Measurements from ENCODE around the gene SCUBE1.

Gene SCUBE1

DNA sequence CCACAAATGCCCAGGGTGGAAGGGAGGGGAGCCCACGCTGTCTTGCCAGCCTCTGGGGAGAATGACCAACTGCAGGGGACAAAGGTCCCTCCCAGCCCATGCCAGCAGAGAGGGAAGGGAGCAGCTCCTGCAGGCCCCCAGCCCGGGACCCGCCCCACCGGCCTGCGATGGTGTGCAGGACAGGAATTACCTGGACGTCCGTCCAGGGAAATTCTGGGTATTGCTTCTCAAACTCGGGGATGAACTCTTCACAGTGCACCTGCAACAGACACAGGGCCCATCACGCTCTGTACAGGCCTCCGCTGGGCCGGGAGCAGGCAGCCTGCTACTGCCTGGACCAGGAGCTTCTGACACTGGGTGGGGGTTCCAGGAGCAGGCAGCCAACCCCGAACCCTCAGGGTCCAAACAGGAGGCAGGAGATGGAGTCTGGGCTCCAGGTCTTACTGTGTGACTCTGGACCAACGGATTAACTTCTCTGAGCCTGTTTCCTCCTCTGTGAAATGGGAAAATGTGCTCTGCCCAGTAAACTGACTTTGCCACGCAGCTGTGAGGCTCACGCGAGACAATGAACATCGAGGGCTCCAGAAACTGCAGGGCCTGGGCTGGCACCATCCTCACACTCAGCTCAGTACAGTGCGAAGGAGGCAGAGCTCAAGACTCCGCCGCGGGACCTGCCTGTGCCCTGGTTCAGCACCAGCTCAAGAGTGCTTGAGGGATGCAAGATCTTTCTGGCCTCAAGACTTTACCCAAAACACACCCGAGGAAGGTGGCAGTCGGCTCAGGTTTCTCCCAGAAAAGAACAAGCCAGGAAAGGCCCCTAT lies 173.7 kb downstream of the SCUBE1 start:
- DNase-seq = no peak

GRCh38 chr22:43168471-43169309 lies 174.5 kb downstream of the SCUBE1 start:
- DNase-seq = no peak

- DNase-seq = no peak
Observed at GRCh38 chr22:43167001-43167589, 176.1 kb downstream of the SCUBE1 start.

DNA sequence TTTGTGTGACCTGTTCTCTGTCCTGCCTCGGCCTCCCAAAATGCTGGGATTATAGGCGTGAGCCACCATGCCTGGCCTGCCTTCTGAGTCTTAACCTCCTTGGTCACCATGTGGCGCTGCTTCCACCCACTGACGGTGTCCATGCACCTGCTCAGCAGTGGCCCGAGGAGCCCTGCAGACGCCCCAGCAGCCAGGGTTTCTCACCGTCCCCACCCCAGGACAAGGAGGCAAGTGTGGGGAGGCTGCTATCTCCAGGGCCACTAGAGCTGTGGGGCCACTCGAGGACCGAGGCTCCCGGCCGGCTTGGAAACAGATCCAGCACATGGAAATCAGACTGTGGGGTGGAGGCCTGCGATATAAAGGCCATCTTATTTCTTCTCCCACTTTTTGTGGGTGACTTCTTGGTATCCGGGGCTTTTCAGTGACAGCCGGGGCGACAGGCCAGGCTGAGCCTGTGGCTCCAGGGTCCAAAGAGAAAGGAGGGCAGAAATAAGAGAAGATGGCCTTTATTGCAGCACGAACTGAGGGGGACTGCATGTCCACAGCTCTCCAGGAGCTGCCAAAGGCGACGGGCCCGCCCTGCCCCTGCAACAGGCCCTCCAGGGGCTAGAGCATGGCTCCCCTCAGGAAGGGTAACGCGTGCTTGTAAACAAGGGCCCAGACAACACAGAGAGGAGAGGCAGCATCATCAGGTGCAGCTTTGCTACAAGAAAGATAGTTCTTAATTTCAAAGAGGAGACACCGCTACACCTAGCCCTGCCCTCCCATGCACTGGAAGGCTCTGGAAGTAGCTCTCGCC lies 176.8 kb downstream of the SCUBE1 start:
- no peak for DNase-seq

GRCh38 chr22:43164636-43165035 lies 178.5 kb downstream of the SCUBE1 start:
- no peak for DNase-seq

DNA sequence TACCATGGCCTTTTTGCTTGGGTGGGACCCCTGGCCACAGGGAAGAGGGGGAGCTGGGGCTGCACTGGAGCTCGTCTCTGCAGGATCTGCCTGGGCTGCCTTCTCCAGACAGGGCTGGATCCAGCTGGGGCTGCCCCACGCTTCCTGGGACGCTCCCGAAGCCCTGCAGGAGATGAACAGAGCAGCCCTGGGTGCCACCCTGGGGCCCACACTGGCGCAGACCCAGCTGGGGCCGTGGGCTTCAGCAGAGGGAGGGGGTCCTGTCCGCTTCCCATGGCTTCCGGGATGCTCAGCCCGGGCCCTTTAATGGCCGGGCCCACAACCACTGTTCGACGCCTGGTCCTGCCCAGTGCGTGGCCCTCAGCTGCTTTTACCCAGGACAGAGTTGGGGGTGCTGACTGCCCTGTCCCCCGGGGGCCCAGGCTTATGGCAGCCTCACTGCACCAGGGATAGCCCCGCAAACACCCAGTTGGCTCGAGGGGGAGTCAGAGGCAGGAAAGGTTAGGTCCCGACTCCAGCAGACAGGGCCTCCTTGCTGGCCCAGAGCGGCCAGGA lies 179.9 kb downstream of the SCUBE1 start:
- DNase-seq = no peak

GRCh38 chr22:43162412-43163150 lies 180.6 kb downstream of the SCUBE1 start:
- no peak for DNase-seq

GRCh38 chr22:43160497-43161126 lies 182.6 kb downstream of the SCUBE1 start:
- DNase-seq = no peak

GRCh38 chr22:43159484-43160178 lies 183.5 kb downstream of the SCUBE1 start:
- no peak for DNase-seq

GRCh38 chr22:43158778-43159483 lies 184.2 kb downstream of the SCUBE1 start:
- no peak for DNase-seq

GRCh38 chr22:43157874-43158546 lies 185.2 kb downstream of the SCUBE1 start:
- no peak for DNase-seq

DNA sequence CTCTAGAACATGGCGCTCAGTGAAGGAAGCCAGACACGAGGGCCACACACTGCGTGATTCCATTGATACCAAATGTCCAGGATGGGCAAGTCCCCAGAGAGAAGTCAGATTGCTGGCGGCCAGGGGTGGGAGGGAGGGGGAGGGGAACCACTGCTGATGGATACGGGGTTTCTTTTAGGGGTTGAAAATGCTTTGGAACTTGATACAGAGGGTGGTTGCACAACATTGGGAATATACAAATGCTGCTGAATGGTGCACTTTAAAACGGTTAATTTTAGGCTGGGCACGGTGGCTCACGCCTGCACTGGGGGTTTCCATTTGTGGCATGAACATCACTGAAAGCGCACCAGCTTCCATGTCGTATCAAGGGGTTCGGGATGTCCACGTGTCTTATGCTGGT lies 186.8 kb downstream of the SCUBE1 start:
- DNase-seq = no peak

DNA sequence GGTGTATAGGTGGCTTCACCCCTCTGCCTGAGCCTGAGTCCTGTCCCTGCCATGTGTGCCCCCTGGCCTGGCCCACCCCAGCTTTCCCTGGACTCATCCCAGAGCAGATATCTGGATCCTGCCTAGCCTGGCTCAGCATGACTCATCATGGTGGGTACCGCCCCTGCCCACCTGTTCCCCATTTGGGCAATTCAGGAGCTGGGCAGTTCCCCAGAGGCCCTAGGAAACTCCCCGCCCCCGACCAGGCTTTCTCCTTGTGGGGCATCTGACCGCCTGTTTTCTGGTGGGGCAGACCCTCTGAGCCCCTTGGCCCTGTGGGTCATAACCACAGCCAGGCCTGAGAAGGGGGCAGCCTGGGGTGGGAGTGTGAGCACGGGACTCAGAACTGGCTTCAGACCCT lies 187.4 kb downstream of the SCUBE1 start:
- DNase-seq = no peak

DNA sequence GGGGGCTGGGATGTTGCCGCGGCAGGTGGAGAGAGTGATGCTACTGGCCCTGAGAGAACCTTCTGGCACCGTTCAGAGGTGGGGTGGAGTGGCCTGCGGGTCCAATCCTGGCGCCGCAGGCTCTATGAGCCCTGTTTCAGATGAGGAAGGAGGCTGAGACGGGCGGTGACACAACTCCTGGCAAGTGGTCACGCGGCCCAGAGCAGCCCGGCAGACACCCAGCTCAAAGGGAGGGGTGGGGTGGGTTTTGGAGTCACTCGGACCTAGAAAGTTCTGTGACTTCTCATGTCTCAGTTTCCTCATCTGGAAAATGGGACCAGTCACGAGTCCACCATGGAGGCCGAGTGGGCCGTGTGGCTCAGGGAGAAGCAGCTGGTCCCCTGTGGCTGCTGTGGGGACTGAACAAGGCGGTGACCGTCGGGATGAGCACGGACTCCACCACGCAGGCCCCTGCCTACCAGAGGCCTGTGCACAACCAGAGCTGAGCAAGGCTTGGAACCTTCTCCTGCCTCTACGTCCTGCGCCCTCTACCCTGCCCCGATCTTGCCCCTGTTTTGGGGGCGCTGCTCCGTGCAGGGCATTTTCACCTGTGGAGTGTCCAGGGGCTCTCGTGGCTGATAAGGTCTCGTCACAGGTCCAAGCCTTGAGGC lies 188.2 kb downstream of the SCUBE1 start:
- no peak for DNase-seq

DNA sequence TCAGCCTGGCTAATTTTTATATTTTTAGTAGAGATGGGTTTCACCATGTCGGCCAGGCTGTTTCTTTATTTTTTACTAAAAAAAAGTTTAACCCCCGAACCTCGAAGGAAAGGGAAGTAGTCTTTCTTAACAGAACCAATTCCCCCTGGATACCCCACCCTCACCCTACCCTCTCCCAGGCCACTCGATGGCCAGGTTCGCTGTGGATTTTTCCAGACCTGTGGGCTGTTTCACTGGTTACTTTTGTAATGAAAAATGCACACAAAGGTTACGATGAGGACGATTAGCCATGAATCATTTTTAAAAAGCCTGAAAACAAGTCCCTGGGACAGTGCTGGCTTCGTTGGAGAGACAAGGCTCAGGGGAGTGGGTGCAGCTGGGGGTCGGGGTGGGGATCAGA lies 189.3 kb downstream of the SCUBE1 start:
- no peak for DNase-seq

DNA sequence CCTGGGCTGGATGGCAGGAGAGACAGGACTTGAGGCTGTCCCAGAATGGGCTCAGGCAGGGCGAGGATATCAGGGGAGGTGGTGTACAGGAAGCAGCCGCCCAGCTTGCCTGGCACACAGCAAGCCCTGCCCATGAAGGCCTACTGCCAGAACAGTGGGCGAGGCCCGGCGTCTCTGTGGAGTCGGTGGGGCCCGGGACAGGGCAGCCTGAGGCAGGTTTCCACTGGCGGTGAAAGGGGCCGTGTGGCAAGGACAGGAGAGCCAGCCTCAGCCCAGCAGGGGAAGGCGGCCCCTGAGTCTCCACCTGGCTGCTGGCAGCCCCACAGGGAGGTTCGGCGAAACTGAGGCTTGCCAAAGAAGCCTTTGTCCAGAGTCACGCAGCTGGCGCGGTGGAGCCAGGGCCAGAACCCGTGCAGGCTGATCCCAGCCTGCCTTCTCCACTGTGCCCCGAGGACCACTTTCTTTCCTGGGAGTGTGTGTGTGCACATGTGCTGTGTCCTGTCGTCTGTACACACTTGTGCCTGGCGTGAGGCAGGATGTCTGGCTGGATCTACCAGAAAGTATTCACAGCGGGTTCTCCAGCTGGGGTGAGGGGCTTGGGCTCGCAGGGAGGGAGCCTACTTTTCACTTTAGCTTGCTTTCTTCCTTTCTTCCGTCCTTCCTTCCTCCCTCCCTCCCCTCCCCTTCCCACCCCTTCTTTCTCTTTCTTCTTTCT lies 190.7 kb downstream of the SCUBE1 start:
- peak; percentile 71 for DNase-seq

DNA sequence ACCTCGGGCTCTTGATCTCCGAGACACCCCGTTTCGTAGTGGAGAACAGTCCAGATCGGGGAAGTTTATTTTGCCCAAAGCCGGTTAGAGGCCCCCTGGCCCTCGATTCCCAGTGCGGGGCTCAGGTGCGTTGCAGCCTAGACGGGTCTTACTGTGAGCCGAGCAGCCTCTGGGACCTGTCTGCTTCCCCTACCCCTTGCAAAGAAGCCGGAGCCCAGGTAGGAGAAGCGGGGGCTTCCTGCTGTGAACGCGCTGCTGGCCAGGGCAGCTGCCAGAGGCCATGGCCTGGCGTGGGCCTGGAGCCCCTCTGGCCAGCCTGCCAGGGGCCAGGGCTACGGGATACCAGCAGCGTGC lies 191.2 kb downstream of the SCUBE1 start:
- no peak for DNase-seq

Data from activated CD4-positive, alpha-beta T cell treated with anti-CD3 and anti-CD28 coated beads, Interleukin-2, Interleukin-6, amounts not matched to agents 100 ng/mL and 50 ng/mL, durations not matched to agents 16 hours and 8 hours (primary cell).